ENCODE data around the gene UNC79. TPM values are rescaled to one million over a fixed set of nuclear protein-coding genes. Genes with fewer than 3 reads are reported as not detected.

Gene UNC79
- total and polyA plus RNA-seq, 2 donors (not counting 3 experiments of a cell fraction or from before 2014, with no cell fraction given) = not detected

- DNase-seq (ENCODE audit: low read depth, low spot score) (no peak), FAIRE-seq (no peak)
- intact Hi-C loops (cut with micrococcal nuclease) (no loop called here), dilution Hi-C loops (cut with MboI; ENCODE audit: extremely low pct_ligation_motif_present, low sequenced_read_pairs) (no loop called here)
- H3K4me2 ChIP-seq (ENCODE audit: insufficient read depth, low read length) = no peak overlapping the region
- no peak overlapping the region for H3K9ac ChIP-seq (replicated peaks; ENCODE audit: extremely low read depth, insufficient read depth, low read length)
- H2AFZ ChIP-seq (ENCODE audit: low read depth, low read length) = no peak overlapping the region
- no peaks in the 10 kb centered on the region for H3K27me3 ChIP-seq (ENCODE audit: control insufficient read depth in 2 of 2, insufficient read depth in 2 of 2, low read length in 2 of 2)
- H3K27ac ChIP-seq (ENCODE audit: insufficient read depth, low read depth, low read length) = no peak overlapping the region
- H3K9me1 ChIP-seq (replicated peaks; ENCODE audit: control insufficient read depth, extremely low read depth, insufficient read depth, low read length) = no peaks in the 10 kb centered on the region
- no peak for TF ChIP-seq CTCF (IDR thresholded peaks at IDR 0.05; ENCODE audit: extremely low read depth in 1 of 2, insufficient read depth in 1 of 2, low read depth in 1 of 2, low read length in 2 of 2)
- no peaks in the 10 kb centered on the region for H3K9me3 ChIP-seq (replicated peaks; ENCODE audit: control insufficient read depth, insufficient read depth, low read length)
- ChIA-PET CTCF (no interaction called here), POLR2A (no interaction called here)
- H3K4me1 ChIP-seq (ENCODE audit: control insufficient read depth, extremely low read depth, insufficient read depth, low read length) = no peaks in the 10 kb centered on the region
- H3K4me3 ChIP-seq (replicated peaks in 1 of 3; ENCODE audit: insufficient read depth in 1 of 3, low read depth in 1 of 3, low read length in 3 of 3) = no peak overlapping the region
- H4K20me1 ChIP-seq (replicated peaks; ENCODE audit: control insufficient read depth, extremely low read depth, insufficient read depth, low read length) = no peaks in the 10 kb centered on the region
- no TSS peak for BruUV-seq (replicated peaks)
- H3K36me3 ChIP-seq (ENCODE audit: control insufficient read depth in 2 of 2, extremely low read depth in 1 of 2, insufficient read depth in 2 of 2, low read length in 2 of 2) = no peaks in the 10 kb centered on the region
- H3K79me2 ChIP-seq (ENCODE audit: control insufficient read depth, insufficient read depth, low read length) = no peaks in the 10 kb centered on the region
Measured at GRCh38 chr14:93496856-93497741, 66.4 kb downstream of the UNC79 start.

GRCh38 chr14:93510056-93510455 is 79.3 kb downstream of the UNC79 start:
- Histone ChIP-seq H3K4me2 (ENCODE audit: insufficient read depth, low read length) (no peak overlapping the region), H3K27me3 (ENCODE audit: control insufficient read depth in 2 of 2, insufficient read depth in 2 of 2, low read length in 2 of 2) (no peaks in the 10 kb centered on the region), H3K4me1 (ENCODE audit: control insufficient read depth, extremely low read depth, insufficient read depth, low read length) (no peaks in the 10 kb centered on the region), H3K36me3 (ENCODE audit: control insufficient read depth in 2 of 2, extremely low read depth in 1 of 2, insufficient read depth in 2 of 2, low read length in 2 of 2) (no peaks in the 10 kb centered on the region), H3K9me3 (replicated peaks; ENCODE audit: control insufficient read depth, insufficient read depth, low read length) (no peaks in the 10 kb centered on the region), H3K9me1 (replicated peaks; ENCODE audit: control insufficient read depth, extremely low read depth, insufficient read depth, low read length) (no peaks in the 10 kb centered on the region), H2AFZ (ENCODE audit: low read depth, low read length) (no peak overlapping the region), H3K9ac (replicated peaks; ENCODE audit: extremely low read depth, insufficient read depth, low read length) (no peak overlapping the region), H3K4me3 (replicated peaks in 1 of 3; ENCODE audit: insufficient read depth in 1 of 3, low read depth in 1 of 3, low read length in 3 of 3) (no peak overlapping the region), H4K20me1 (replicated peaks; ENCODE audit: control insufficient read depth, extremely low read depth, insufficient read depth, low read length) (no peaks in the 10 kb centered on the region), H3K79me2 (ENCODE audit: control insufficient read depth, insufficient read depth, low read length) (no peaks in the 10 kb centered on the region), H3K27ac (ENCODE audit: insufficient read depth, low read depth, low read length) (no peak overlapping the region)
- DNase-seq (ENCODE audit: low read depth, low spot score) = no peak
- BruUV-seq (replicated peaks) = no TSS peak
- no peak for FAIRE-seq
- ChIA-PET POLR2A (no interaction called here), CTCF (no interaction called here)
- intact Hi-C loops (cut with micrococcal nuclease) (no loop called here), dilution Hi-C loops (cut with MboI; ENCODE audit: extremely low pct_ligation_motif_present, low sequenced_read_pairs) (no loop called here)
- TF ChIP-seq FOS (IDR thresholded peaks at IDR 0.05; ENCODE audit: borderline replicate concordance, insufficient read depth, low read length) (no peak), MYC (IDR thresholded peaks at IDR 0.05; ENCODE audit: low read depth, low read length) (no peak), POLR2A (IDR thresholded peaks at IDR 0.05; ENCODE audit: low read depth, low read length) (no peak), GATA2 (IDR thresholded peaks at IDR 0.05; ENCODE audit: insufficient read depth, insufficient read length, low read depth, low read length) (no peak), JUN (IDR thresholded peaks at IDR 0.05; ENCODE audit: borderline replicate concordance, insufficient read depth, insufficient read length, low read depth) (no peak), MAX (IDR thresholded peaks at IDR 0.05; ENCODE audit: insufficient read depth, insufficient read length) (no peak), POLR2AphosphoS5 (IDR thresholded peaks at IDR 0.05; ENCODE audit: insufficient read depth, low read depth, low read length) (no peak), CTCF (IDR thresholded peaks at IDR 0.05; ENCODE audit: extremely low read depth in 1 of 2, insufficient read depth in 1 of 2, low read depth in 1 of 2, low read length in 2 of 2) (no peak), EZH2 (IDR thresholded peaks at IDR 0.05; ENCODE audit: borderline replicate concordance, low read depth, low read length, severe bottlenecking) (no peak)

Data from endothelial cell of umbilical vein (primary cell).